Astrocyte of the spinal cord (primary cell): Measurements from ENCODE around the gene LSM14A.
A peak's percentile ranks its signal among the peaks of the same experiment; 100 is the strongest.

Source experiments
- DNase-seq: peaks from one replicate; pipeline ENCODE4 v3.0.0; 2011; ENCODE audit warnings: low read depth, low spot score
- H3K4me3 ChIP-seq: 2 replicates; pipeline ENCODE4 v1.5.1; 2011; ENCODE audit warnings: low read depth, mild to moderate bottlenecking, low read length, moderate library complexity
- CTCF ChIP-seq: IDR thresholded peaks from 2 replicates; pipeline ENCODE4 v1.5.1; 2012; ENCODE audit warnings: low read depth, mild to moderate bottlenecking, low read length, inconsistent platforms
- in situ Hi-C: cut with HindIII; loops from 2 replicates; pipeline ENCODE4 v1.10.0; 2017; ENCODE audit warnings: low sequenced_read_pairs

Gene LSM14A

GRCh38 chr19:34274827-34275625 lies 102.7 kb downstream of the LSM14A start:
- no peak overlapping the region for H3K4me3 ChIP-seq
- in situ Hi-C loops, result no loop called here
- peak; percentile 8 for TF ChIP-seq CTCF
- peak; percentile 94 for DNase-seq

GRCh38 chr19:34275705-34276104 lies 103.4 kb downstream of the LSM14A start:
- in situ Hi-C loops, result no loop called here
- no peak for TF ChIP-seq CTCF
- DNase-seq, result no peak
- H3K4me3 ChIP-seq, result no peak overlapping the region

GRCh38 chr19:34276614-34277013 lies 104.3 kb downstream of the LSM14A start:
- TF ChIP-seq CTCF, result no peak
- no peak for DNase-seq
- H3K4me3 ChIP-seq, result no peak overlapping the region
- in situ Hi-C loops, result no loop called here

GRCh38 chr19:34277244-34277643 lies 104.9 kb downstream of the LSM14A start:
- DNase-seq, result no peak
- no peak for TF ChIP-seq CTCF
- no peak overlapping the region for H3K4me3 ChIP-seq
- in situ Hi-C loops, result no loop called here

GRCh38 chr19:34278783-34279182 lies 106.5 kb downstream of the LSM14A start:
- no peak for TF ChIP-seq CTCF
- no peak overlapping the region for H3K4me3 ChIP-seq
- no peak for DNase-seq
- in situ Hi-C loops, result no loop called here
